KMS-11 (cell line): ENCODE results near the gene SERP2.

ENCODE experiments used
- H2AFZ ChIP-seq: fragments of 200-600 bp; sonication (generic); 2 replicates; pipeline ENCODE4 v1.6.1; 2016; ENCODE audit warnings: antibody characterized with exemption, mixed run types, low read depth
- H3K27ac ChIP-seq: fragments of 200-600 bp; sonication (generic); 2 replicates; pipeline ENCODE4 v1.6.1; 2016; ENCODE audit warnings: mild to moderate bottlenecking, mixed run types
- H3K27me3 ChIP-seq: fragments of 200-600 bp; sonication (generic); 2 replicates; pipeline ENCODE4 v1.6.1; 2017; ENCODE audit warnings: mild to moderate bottlenecking, low read depth, mixed run types, moderate library complexity; ENCODE audit not compliant: insufficient read depth
- H3K36me3 ChIP-seq: fragments of 200-600 bp; sonication (generic); 2 replicates; pipeline ENCODE4 v1.6.1; 2017; ENCODE audit warnings: mild to moderate bottlenecking, mixed run types; ENCODE audit not compliant: insufficient read depth
- H3K4me1 ChIP-seq: fragments of 200-600 bp; sonication (generic); 2 replicates; pipeline ENCODE4 v1.6.1; 2016; ENCODE audit warnings: mild to moderate bottlenecking, low read depth, mixed run types; ENCODE audit not compliant: poor library complexity, severe bottlenecking
- H3K4me2 ChIP-seq: fragments of 200-600 bp; sonication (generic); 2 replicates; pipeline ENCODE4 v1.7.0; 2016; ENCODE audit warnings: mild to moderate bottlenecking, mixed run types
- H3K4me3 ChIP-seq: fragments of 200-600 bp; sonication (generic); IDR thresholded peaks from 2 replicates; pipeline ENCODE4 v1.6.1; 2017; ENCODE audit warnings: low read depth, low read length, mixed read lengths; ENCODE audit not compliant: insufficient read depth
- H3K79me2 ChIP-seq: fragments of 200-600 bp; sonication (generic); 2 replicates; pipeline ENCODE4 v1.6.1; 2016; ENCODE audit warnings: low read depth, mixed run types; ENCODE audit not compliant: insufficient read depth
- H3K9ac ChIP-seq: fragments of 200-600 bp; sonication (generic); 2 replicates; pipeline ENCODE4 v1.6.1; 2016; ENCODE audit warnings: mild to moderate bottlenecking, mixed run types
- H4K20me1 ChIP-seq: fragments of 200-600 bp; sonication (generic); 2 replicates; pipeline ENCODE4 v1.6.1; 2016; ENCODE audit warnings: mild to moderate bottlenecking, mixed run types; ENCODE audit not compliant: insufficient read depth
- TF ChIP-seq, protein P1 (sequence below): fragments of 200-600 bp; sonication (generic); conservative IDR thresholded peaks from 2 replicates; pipeline ENCODE4 v1.6.1; 2017; ENCODE audit warnings: low read depth, mild to moderate bottlenecking, antibody characterized with exemption, low read length, moderate library complexity, mixed read lengths

Gene SERP2

DNA sequence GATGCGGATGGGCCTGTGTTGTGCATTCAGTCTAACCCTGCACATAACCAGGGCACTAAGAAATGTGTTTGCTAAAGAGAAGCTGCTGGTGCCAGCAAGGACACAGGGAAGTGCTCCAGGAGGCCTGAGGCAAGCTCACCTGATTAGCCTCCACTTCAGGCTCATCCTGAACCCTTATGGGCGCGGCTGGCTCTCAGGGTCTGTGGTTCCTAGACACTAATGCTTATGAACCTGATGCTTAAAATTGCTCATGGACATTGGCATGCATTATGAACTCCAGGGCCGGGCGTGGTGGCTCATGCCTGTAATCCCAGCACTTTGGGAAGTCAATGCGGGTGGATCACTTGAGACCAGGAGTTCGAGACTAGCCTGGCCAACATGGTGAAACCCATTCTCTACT is 34.3 kb downstream of the SERP2 start:
- H3K36me3 ChIP-seq: no peaks in the 10 kb centered on the region
- H4K20me1 ChIP-seq: no peaks in the 10 kb centered on the region
- no peaks in the 10 kb centered on the region for H3K27me3 ChIP-seq
- H3K27ac ChIP-seq: no peak overlapping the region
- no peaks in the 10 kb centered on the region for H3K4me1 ChIP-seq
- TF ChIP-seq, protein P1, sequence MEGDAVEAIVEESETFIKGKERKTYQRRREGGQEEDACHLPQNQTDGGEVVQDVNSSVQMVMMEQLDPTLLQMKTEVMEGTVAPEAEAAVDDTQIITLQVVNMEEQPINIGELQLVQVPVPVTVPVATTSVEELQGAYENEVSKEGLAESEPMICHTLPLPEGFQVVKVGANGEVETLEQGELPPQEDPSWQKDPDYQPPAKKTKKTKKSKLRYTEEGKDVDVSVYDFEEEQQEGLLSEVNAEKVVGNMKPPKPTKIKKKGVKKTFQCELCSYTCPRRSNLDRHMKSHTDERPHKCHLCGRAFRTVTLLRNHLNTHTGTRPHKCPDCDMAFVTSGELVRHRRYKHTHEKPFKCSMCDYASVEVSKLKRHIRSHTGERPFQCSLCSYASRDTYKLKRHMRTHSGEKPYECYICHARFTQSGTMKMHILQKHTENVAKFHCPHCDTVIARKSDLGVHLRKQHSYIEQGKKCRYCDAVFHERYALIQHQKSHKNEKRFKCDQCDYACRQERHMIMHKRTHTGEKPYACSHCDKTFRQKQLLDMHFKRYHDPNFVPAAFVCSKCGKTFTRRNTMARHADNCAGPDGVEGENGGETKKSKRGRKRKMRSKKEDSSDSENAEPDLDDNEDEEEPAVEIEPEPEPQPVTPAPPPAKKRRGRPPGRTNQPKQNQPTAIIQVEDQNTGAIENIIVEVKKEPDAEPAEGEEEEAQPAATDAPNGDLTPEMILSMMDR: no peak
- H2AFZ ChIP-seq: no peak overlapping the region
- H3K9ac ChIP-seq: no peak overlapping the region
- no peak overlapping the region for H3K4me2 ChIP-seq
- no peak overlapping the region for H3K4me3 ChIP-seq
- no peaks in the 10 kb centered on the region for H3K79me2 ChIP-seq

DNA sequence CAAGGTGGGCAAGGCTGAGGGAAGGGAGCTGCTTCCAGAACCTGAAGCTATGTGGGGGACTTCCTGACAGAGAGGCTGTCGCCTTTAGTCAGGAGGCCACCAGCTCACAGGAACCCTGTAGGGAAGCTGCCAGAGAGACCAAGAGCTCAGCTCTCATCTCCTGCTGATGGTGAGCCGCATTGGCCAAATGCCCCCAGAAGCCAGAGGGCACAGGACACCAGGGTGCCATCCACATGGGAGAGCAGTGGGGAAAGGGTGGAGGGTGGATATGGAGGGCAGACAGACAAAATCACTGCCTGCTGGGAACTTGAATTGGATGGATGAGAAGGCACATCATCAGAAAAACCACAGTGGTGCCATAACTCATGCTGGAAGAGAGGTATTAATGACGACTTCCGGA is 36.0 kb downstream of the SERP2 start:
- Histone ChIP-seq H2AFZ (no peak overlapping the region), H3K4me2 (no peak overlapping the region), H3K79me2 (no peaks in the 10 kb centered on the region), H3K27ac (no peak overlapping the region), H3K4me3 (no peak overlapping the region), H4K20me1 (no peaks in the 10 kb centered on the region), H3K27me3 (no peaks in the 10 kb centered on the region), H3K9ac (no peak overlapping the region), H3K4me1 (no peaks in the 10 kb centered on the region), H3K36me3 (no peaks in the 10 kb centered on the region)
- TF ChIP-seq, protein P1: no peak

DNA sequence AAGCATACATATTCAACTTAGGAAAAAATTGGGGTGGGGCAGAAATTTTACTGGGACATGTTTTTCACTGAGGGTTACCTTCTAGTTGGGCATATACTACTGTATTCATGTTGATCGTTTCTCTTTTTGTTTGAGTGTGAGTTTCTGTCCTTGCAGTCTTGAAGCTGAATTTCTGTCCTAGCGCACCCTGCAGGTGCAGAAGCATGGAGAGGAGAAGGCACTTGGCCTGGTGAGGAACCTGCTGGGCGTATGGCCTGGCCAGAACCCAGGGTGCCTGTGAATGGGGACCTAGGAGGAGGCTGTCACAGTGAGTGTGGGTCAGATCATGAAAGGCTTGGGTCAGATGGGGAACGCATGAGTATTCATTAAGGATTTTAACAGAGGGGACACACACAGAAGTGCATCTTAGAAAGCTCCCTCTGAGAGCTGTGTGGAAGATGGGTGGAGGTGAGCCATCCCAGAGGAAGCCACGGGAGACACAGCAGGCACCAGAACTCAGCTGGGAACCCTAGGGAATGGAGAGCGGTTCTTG is 36.8 kb downstream of the SERP2 start:
- H3K36me3 ChIP-seq: no peaks in the 10 kb centered on the region
- no peak overlapping the region for H3K4me3 ChIP-seq
- no peak overlapping the region for H3K27ac ChIP-seq
- H3K4me2 ChIP-seq: no peak overlapping the region
- H4K20me1 ChIP-seq: no peaks in the 10 kb centered on the region
- no peaks in the 10 kb centered on the region for H3K4me1 ChIP-seq
- no peak overlapping the region for H3K9ac ChIP-seq
- H2AFZ ChIP-seq: no peak overlapping the region
- H3K27me3 ChIP-seq: no peaks in the 10 kb centered on the region
- TF ChIP-seq, protein P1: no peak
- no peaks in the 10 kb centered on the region for H3K79me2 ChIP-seq

DNA sequence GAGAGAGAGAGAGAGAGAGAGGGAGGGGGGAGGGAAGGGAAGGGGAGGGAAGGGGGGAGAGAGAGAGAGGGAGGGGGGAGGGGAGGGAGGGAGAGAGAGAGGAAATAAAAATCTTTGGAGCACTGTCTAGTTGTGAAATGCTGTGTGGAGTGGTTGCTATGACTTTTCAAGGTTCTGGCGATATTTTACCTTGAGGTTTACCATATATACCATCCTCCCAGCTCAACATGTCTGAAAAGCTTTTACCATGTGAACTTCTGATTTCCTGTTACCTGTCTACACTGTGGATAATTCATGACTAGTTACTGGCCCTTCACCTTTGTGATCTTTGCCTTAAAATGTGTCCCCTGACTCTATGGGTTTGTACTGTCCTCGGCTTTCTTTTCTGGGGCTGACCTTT is 38.2 kb downstream of the SERP2 start:
- no peak overlapping the region for H2AFZ ChIP-seq
- H3K27me3 ChIP-seq: no peaks in the 10 kb centered on the region
- no peaks in the 10 kb centered on the region for H3K4me1 ChIP-seq
- no peak overlapping the region for H3K27ac ChIP-seq
- H3K79me2 ChIP-seq: no peaks in the 10 kb centered on the region
- no peak overlapping the region for H3K4me3 ChIP-seq
- no peaks in the 10 kb centered on the region for H4K20me1 ChIP-seq
- H3K36me3 ChIP-seq: no peaks in the 10 kb centered on the region
- no peak overlapping the region for H3K9ac ChIP-seq
- no peak overlapping the region for H3K4me2 ChIP-seq
- TF ChIP-seq, protein P1: no peak
